Kidney (tissue), 14 donors: ENCODE measurements around the gene AOC2. TPM values are rescaled to one million over a fixed set of nuclear protein-coding genes. Genes with fewer than 3 reads are reported as not detected.

Experiments
- DNase-seq, 5 donors: peaks; one replicate each; pipeline ENCODE4 v3.0.0-alpha.2; 2013 to 2020
- FAIRE-seq: peaks from 2 replicates; lab custom pipeline; 2012; peaks lifted over from hg19 to GRCh38; lab: Jason Lieb, UNC
- H3K27ac ChIP-seq, 2 donors: one replicate each; pipeline ENCODE4 v1.7.0; 2013; ENCODE audit warnings: low read depth in 2 of 2, low read length in 2 of 2, inconsistent platforms in 1 of 2
- H3K27me3 ChIP-seq: one replicate; pipeline ENCODE4 v1.7.1; 2013; ENCODE audit warnings: low read length, inconsistent platforms; ENCODE audit not compliant: control insufficient read depth, insufficient read depth
- H3K36me3 ChIP-seq, 3 donors: one replicate each; pipeline versions ENCODE4 v1.7.0 to v1.7.1; 2013; ENCODE audit warnings: low read length in 3 of 3, control low read depth in 1 of 3, inconsistent platforms in 1 of 3; ENCODE audit not compliant: insufficient read depth in 3 of 3, control insufficient read depth in 2 of 3
- H3K4me1 ChIP-seq, 3 donors: one replicate each; pipeline versions ENCODE4 v1.7.0 to v1.7.1; 2013; ENCODE audit warnings: low read length in 3 of 3, inconsistent platforms in 1 of 3, low read depth in 1 of 3; ENCODE audit not compliant: control insufficient read depth in 2 of 3, insufficient read depth in 2 of 3
- H3K4me3 ChIP-seq, 3 donors: one replicate each; pipeline versions ENCODE4 v1.7.0 to v1.8.1; 2013; ENCODE audit warnings: low read length in 3 of 3, control low read depth in 1 of 3, inconsistent platforms in 1 of 3
- H3K9ac ChIP-seq, 3 donors: one replicate each; pipeline versions ENCODE4 v1.7.0 to v1.7.1; 2013; ENCODE audit warnings: low read length in 3 of 3, control low read depth in 1 of 3, inconsistent platforms in 1 of 3
- H3K9me3 ChIP-seq, 3 donors: one replicate each; pipeline versions ENCODE4 v1.7.0 to v1.7.1; 2013; ENCODE audit warnings: low read length in 3 of 3, control low read depth in 1 of 3, inconsistent platforms in 1 of 3; ENCODE audit not compliant: control insufficient read depth in 2 of 3, insufficient read depth in 1 of 3
- intact Hi-C: fragments of 100-400 bp; cut with DNase I; formaldehyde crosslinking; loops from one replicate; pipeline ENCODE4 v1.11.1; 2022
- polyA plus RNA-seq: library from polyadenylated mRNA; stranded (reverse); fragments of 350-450 nt; fragmentation: Illumina TruSeq; extraction: RNeasy Lipid Tissue Mini Kit (QIAGEN cat#74804); gene quantifications from one replicate; pipeline ENCODE4 v1.2.3, GENCODE V29; 2014; ENCODE audit warnings: low read depth, low replicate concordance; ENCODE audit not compliant: insufficient read depth
- total RNA-seq: library from RNA; stranded (reverse); fragmentation: NEBNext Ultra II Directional; extraction: Animal tissue kit (Norgen Biotek cat#: 25700); gene quantifications from one replicate; pipeline ENCODE4 v1.2.1, GENCODE V29; 2021
- TF ChIP-seq, protein P1 (sequence below): IDR thresholded peaks from 3 replicates; pipeline ENCODE4 v1.5.1; 2012; ENCODE audit warnings: mild to moderate bottlenecking, moderate library complexity, borderline replicate concordance; ENCODE audit not compliant: insufficient read depth; ENCODE audit errors: extremely low read depth
- donor health status: control.
- donor health status: control.
- donor health status: control.
- donor health status: control.
- donor health status: control.
- donor health status: DM: yes; HTN: yes; CAD: no.
- donor health status: Normal renal cell carcinoma (clear cell type).

AOC2 gene
- total and polyA plus RNA-seq, 2 donors from 2014 or later: 0.58 to 1.2 TPM

DNA sequence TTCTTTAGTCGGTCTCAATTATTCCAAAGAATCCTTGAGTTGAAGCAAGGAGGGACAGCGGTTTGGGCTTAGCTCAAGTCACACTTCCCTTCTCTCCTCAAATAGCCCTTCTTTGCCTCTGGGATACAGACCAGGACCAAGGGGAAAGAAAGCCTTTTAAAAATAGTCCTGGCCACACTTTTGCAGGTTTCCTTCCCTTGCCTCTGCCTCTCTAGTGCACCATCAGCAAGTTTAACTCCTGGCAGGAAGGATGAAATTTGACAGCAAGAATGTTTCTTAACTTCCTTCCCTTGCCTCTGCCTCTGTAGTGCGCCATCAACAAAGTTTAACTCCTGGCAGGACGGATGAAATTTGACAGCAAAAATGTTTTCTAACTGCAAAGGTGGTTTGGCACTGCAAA is 49.0 kb downstream of the AOC2 start:
- FAIRE-seq (no peak), DNase-seq (peak in 1 of 5 donors; percentile 45)
- H3K9me3 ChIP-seq: no peaks in the 10 kb centered on the region
- H3K27ac ChIP-seq: peak overlapping the region; percentile 79 to 92
- H3K4me3 ChIP-seq: peak overlapping the region in 2 of 3 donors; percentile 13 to 52
- H3K4me1 ChIP-seq: peaks cover 8 to 43% (median 24%) of the 10 kb centered on the region in 3 donors
- H3K27me3 ChIP-seq: no peaks in the 10 kb centered on the region
- no peaks in the 10 kb centered on the region for H3K36me3 ChIP-seq
- peak overlapping the region in 1 of 3 donors; percentile 57 for H3K9ac ChIP-seq
- intact Hi-C loops: no loop called here
- TF ChIP-seq, protein P1, sequence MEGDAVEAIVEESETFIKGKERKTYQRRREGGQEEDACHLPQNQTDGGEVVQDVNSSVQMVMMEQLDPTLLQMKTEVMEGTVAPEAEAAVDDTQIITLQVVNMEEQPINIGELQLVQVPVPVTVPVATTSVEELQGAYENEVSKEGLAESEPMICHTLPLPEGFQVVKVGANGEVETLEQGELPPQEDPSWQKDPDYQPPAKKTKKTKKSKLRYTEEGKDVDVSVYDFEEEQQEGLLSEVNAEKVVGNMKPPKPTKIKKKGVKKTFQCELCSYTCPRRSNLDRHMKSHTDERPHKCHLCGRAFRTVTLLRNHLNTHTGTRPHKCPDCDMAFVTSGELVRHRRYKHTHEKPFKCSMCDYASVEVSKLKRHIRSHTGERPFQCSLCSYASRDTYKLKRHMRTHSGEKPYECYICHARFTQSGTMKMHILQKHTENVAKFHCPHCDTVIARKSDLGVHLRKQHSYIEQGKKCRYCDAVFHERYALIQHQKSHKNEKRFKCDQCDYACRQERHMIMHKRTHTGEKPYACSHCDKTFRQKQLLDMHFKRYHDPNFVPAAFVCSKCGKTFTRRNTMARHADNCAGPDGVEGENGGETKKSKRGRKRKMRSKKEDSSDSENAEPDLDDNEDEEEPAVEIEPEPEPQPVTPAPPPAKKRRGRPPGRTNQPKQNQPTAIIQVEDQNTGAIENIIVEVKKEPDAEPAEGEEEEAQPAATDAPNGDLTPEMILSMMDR: no peak

DNA sequence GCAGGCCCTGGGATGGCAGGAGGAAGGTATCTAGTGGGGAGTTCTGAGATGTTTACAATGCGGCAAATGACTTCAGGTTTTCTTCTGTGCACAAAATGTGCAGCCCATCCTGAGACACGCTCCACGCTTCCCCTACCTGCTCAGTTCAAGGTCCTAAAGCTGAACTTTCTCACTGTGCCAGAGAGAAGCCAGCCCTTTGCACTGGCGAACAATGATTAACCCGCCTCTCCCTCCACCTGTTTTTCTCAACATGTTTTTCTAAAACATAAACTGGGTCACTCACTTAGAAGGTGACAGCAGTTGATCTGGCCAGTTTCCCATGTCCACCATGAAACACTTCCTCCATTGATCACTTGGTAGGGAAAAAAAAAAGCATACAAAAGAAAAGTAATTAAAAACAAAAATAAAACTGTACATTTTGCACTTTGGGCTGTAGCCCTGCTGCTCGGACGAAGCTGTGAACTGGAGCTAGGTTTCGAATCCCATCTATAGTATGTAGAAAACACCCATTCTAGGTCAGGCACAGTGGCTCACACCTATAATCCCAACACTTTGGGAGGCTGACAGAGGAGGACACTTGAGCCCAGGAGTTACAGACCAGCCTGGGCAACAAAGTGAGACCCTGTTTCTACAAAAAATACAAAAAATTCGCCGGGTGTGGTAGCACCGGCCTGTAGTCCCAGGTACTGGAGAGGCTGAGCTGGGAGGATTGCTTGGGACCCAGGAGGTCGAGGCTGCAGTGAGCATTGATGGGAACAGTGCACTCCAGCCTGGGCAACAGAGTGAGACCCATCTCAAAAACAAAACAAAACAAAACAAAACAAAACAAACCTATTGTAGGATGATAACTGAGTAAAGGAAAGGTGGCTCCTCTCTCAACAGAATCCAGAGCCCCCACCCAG is 50.2 kb downstream of the AOC2 start:
- Histone ChIP-seq H3K4me3 (peak overlapping the region in 2 of 3 donors; percentile 48 to 79), H3K9me3 (no peaks in the 10 kb centered on the region), H3K27ac (peak overlapping the region; percentile 84 to 92), H3K27me3 (no peaks in the 10 kb centered on the region), H3K4me1 (peaks cover 8 to 33% (median 18%) of the 10 kb centered on the region in 3 donors), H3K36me3 (no peaks in the 10 kb centered on the region), H3K9ac (peak overlapping the region in 1 of 3 donors; percentile 63)
- TF ChIP-seq, protein P1: no peak
- peak; percentile 18 to 76 (median 55) for DNase-seq
- FAIRE-seq: peak; percentile 93
- intact Hi-C loops: no loop called here

- H3K27me3 ChIP-seq: no peaks in the 10 kb centered on the region
- TF ChIP-seq, protein P1: no peak
- no peaks in the 10 kb centered on the region for H3K9me3 ChIP-seq
- intact Hi-C loops: no loop called here
- H3K36me3 ChIP-seq: no peaks in the 10 kb centered on the region
- H3K9ac ChIP-seq: peak overlapping the region in 1 of 3 donors; percentile 27
- FAIRE-seq (no peak), DNase-seq (peak in 1 of 5 donors; percentile 82)
- H3K4me3 ChIP-seq: peak overlapping the region in 2 of 3 donors; percentile 21 to 79
- peak overlapping the region; percentile 84 to 92 for H3K27ac ChIP-seq
- H3K4me1 ChIP-seq: peaks cover 8 to 29% (median 18%) of the 10 kb centered on the region in 3 donors
Measured at GRCh38 chr17:42895185-42895555, 50.8 kb downstream of the AOC2 start.
